ENCODE results near the gene FMNL2. TPM values are rescaled to one million over a fixed set of nuclear protein-coding genes. Genes with fewer than 3 reads are reported as not detected.

The FMNL2 gene
- total RNA-seq, 1 experiment from 2014 or later, result 33.6 TPM

DNA sequence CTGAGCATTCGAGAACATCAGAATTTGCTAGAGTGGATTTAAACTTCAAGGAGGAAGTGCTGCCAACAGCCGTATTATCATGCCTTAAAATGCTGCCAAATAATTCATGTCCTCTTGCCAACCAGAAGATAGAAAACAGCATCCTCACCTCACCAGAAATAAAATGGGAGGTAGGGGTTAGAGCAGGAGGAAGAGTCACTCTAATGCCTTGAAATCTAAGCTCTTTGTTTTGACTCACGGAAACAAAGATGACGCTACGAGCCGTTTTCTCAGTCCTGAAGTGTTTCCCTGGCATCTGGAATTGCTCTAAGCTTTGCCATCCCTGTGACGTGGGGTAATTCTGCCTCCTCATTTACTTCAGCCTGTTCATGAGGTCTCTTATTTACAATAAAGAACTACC lies 285.2 kb downstream of the FMNL2 start:
- intact Hi-C loops (cut with micrococcal nuclease; ENCODE audit: unreplicated experiment) (no loop called here), in situ Hi-C loops (cut with HindIII; ENCODE audit: low pct_unique_long_range_greater_than_20kb, low sequenced_read_pairs) (no loop called here)
- no peak for ATAC-seq
- TF ChIP-seq SIN3A (IDR thresholded peaks at IDR 0.05; ENCODE audit: borderline replicate concordance, insufficient read depth, low read depth, low read length) (no peak), REST (IDR thresholded peaks at IDR 0.05; ENCODE audit: insufficient read depth in 1 of 2, low read depth in 2 of 2, low read length in 1 of 2) (no peak), TCF7L2 (IDR thresholded peaks at IDR 0.05; ENCODE audit: low read depth, low read length) (no peak), POLR2AphosphoS5 (IDR thresholded peaks at IDR 0.05; ENCODE audit: low read depth, low read length) (no peak)
- TF ChIP-seq, protein P1, sequence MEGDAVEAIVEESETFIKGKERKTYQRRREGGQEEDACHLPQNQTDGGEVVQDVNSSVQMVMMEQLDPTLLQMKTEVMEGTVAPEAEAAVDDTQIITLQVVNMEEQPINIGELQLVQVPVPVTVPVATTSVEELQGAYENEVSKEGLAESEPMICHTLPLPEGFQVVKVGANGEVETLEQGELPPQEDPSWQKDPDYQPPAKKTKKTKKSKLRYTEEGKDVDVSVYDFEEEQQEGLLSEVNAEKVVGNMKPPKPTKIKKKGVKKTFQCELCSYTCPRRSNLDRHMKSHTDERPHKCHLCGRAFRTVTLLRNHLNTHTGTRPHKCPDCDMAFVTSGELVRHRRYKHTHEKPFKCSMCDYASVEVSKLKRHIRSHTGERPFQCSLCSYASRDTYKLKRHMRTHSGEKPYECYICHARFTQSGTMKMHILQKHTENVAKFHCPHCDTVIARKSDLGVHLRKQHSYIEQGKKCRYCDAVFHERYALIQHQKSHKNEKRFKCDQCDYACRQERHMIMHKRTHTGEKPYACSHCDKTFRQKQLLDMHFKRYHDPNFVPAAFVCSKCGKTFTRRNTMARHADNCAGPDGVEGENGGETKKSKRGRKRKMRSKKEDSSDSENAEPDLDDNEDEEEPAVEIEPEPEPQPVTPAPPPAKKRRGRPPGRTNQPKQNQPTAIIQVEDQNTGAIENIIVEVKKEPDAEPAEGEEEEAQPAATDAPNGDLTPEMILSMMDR (IDR thresholded peaks at IDR 0.05), result no peak
- CTCF ChIA-PET, result no interaction called here
- BruUV-seq (replicated peaks), result no TSS peak
- Histone ChIP-seq H3K27me3 (ENCODE audit: control insufficient read depth, insufficient read depth, low read length) (no peaks in the 10 kb centered on the region), H3K4me3 (ENCODE audit: low read depth in 2 of 2, low read length in 2 of 2) (no peak overlapping the region), H3K27ac (ENCODE audit: low read length) (no peak overlapping the region), H3K9me3 (ENCODE audit: control insufficient read depth, insufficient read depth, low read depth, low read length) (no peaks in the 10 kb centered on the region), H3K36me3 (ENCODE audit: control insufficient read depth, insufficient read depth, low read length) (peaks cover 23% of the 10 kb centered on the region), H3K4me1 (ENCODE audit: control insufficient read depth, insufficient read depth, low read length) (no peaks in the 10 kb centered on the region)
- POLR2A ChIA-PET, result no interaction called here
- no peak for DNase-seq (ENCODE audit: low read depth, low spot score)

GRCh38 chr2:152620985-152621384 lies 286.0 kb downstream of the FMNL2 start:
- in situ Hi-C loops (cut with HindIII; ENCODE audit: low pct_unique_long_range_greater_than_20kb, low sequenced_read_pairs), result no loop called here
- intact Hi-C loops (cut with micrococcal nuclease; ENCODE audit: unreplicated experiment), result no loop called here
- CTCF ChIA-PET, result no interaction called here

More at GRCh38 chr2:152620985-152621384, 286.0 kb downstream of the FMNL2 start:
- Histone ChIP-seq H3K27ac (ENCODE audit: low read length) (no peak overlapping the region), H3K27me3 (ENCODE audit: control insufficient read depth, insufficient read depth, low read length) (no peaks in the 10 kb centered on the region), H3K4me3 (ENCODE audit: low read depth in 2 of 2, low read length in 2 of 2) (no peak overlapping the region), H3K36me3 (ENCODE audit: control insufficient read depth, insufficient read depth, low read length) (peaks cover 19% of the 10 kb centered on the region), H3K9me3 (ENCODE audit: control insufficient read depth, insufficient read depth, low read depth, low read length) (no peaks in the 10 kb centered on the region), H3K4me1 (ENCODE audit: control insufficient read depth, insufficient read depth, low read length) (no peaks in the 10 kb centered on the region)
- no peak for TF ChIP-seq SIN3A (IDR thresholded peaks at IDR 0.05; ENCODE audit: borderline replicate concordance, insufficient read depth, low read depth, low read length)
- TF ChIP-seq TCF7L2 (IDR thresholded peaks at IDR 0.05; ENCODE audit: low read depth, low read length), result no peak
- TF ChIP-seq, protein P1 (IDR thresholded peaks at IDR 0.05), result no peak
- no peak for TF ChIP-seq POLR2AphosphoS5 (IDR thresholded peaks at IDR 0.05; ENCODE audit: low read depth, low read length)
- TF ChIP-seq REST (IDR thresholded peaks at IDR 0.05; ENCODE audit: insufficient read depth in 1 of 2, low read depth in 2 of 2, low read length in 1 of 2), result no peak
- no peak for DNase-seq (ENCODE audit: low read depth, low spot score)
- BruUV-seq (replicated peaks), result no TSS peak
- POLR2A ChIA-PET, result no interaction called here
- ATAC-seq, result no peak

Data from Panc1 (cell line).